Right lobe of liver (tissue), 4 donors: ENCODE data around the gene EED.

Source experiments
- POLR2A ChIP-seq: fragments of 450-650 bp; IDR thresholded peaks from one replicate; pipeline ENCODE4 v1.6.1; 2017; ENCODE audit warnings: antibody characterized with exemption, mild to moderate bottlenecking
- TF ChIP-seq, protein P1 (sequence below), 4 donors: fragments of 200-600 bp in 3 of 4; fragments of 450-650 bp in 1 of 4; IDR thresholded peaks; one replicate each; pipeline versions ENCODE4 v1.5.1 to v1.8.0; 2016 to 2022; ENCODE audit warnings: antibody characterized with exemption in 4 of 4, mild to moderate bottlenecking in 2 of 4
- donor health status: DM: no; HTN: no; CAD: no.
- donor health status: DM: no; HTN: no; CAD: no.
- donor health status: DM: no; HTN: yes; CAD: no.

DNA sequence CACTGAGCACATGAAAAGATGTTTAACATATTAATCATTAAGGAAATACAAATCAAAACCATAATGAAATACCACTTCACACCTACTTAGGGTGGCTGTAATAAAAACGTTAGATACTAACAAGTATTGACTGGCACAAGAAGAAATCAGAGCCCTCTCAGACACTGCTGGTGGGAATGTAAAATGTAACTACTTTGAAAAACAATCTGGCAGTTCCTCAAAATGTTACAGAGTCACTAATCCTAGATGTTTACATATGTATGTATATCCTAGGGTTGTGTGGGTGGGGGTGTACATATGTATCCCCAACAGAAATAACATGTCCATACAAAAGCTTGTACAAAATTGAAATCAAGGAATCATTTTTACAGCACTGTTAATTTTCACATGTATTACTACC lies 15.2 kb downstream of the EED start:
- TF ChIP-seq, protein P1, sequence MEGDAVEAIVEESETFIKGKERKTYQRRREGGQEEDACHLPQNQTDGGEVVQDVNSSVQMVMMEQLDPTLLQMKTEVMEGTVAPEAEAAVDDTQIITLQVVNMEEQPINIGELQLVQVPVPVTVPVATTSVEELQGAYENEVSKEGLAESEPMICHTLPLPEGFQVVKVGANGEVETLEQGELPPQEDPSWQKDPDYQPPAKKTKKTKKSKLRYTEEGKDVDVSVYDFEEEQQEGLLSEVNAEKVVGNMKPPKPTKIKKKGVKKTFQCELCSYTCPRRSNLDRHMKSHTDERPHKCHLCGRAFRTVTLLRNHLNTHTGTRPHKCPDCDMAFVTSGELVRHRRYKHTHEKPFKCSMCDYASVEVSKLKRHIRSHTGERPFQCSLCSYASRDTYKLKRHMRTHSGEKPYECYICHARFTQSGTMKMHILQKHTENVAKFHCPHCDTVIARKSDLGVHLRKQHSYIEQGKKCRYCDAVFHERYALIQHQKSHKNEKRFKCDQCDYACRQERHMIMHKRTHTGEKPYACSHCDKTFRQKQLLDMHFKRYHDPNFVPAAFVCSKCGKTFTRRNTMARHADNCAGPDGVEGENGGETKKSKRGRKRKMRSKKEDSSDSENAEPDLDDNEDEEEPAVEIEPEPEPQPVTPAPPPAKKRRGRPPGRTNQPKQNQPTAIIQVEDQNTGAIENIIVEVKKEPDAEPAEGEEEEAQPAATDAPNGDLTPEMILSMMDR (IDR thresholded peaks at IDR 0.05), result no peak
- TF ChIP-seq POLR2A, result no peak
